IMR-90 (cell line): Measurements from ENCODE around the gene GPR160. TPM values are rescaled to one million over a fixed set of nuclear protein-coding genes. Genes with fewer than 3 reads are reported as not detected.

Source experiments
- ATAC-seq: fragments of 200-7000 bp; cut with Tn5 transposase; 2 replicates; pipeline ENCODE4 v1.9.1; 2020; ENCODE audit warnings: low read depth, mild to moderate bottlenecking, moderate library complexity
- BruUV-seq: library from RNA; stranded (reverse); fragments of 400-500 nt; replicated peaks from 2 replicates; lab custom pipeline; 2021; lab: Mats Ljungman, UMichigan
- CTCF ChIA-PET: fragments of 300-600 bp; formaldehyde crosslinking; extraction: SDS; loops from one replicate; lab custom pipeline; 2021; ENCODE audit warnings: antibody characterized with exemption; lab: Yijun Ruan, JAX
- POLR2A ChIA-PET: fragments of 300-600 bp; sonication (Branson Sonifier 250); formaldehyde crosslinking; loops from one replicate; lab custom pipeline; 2022; ENCODE audit warnings: antibody characterized with exemption; ENCODE audit not compliant: unreplicated experiment; lab: Charles Lee
- DNase-seq: peaks from one replicate; pipeline ENCODE4 v3.0.0; 2013
- H2AFZ ChIP-seq: replicated peaks from 2 replicates; pipeline ENCODE3; 2013; ENCODE audit warnings: low read length, mild to moderate bottlenecking; ENCODE audit not compliant: poor library complexity
- H2AK5ac ChIP-seq: 2 replicates; pipeline ENCODE4 v1.6.1; 2013; ENCODE audit warnings: low read depth, low read length, inconsistent platforms
- H2AK9ac ChIP-seq: replicated peaks from 2 replicates; pipeline ENCODE3; 2013; ENCODE audit warnings: mild to moderate bottlenecking, low read depth, low read length, moderate library complexity; ENCODE audit not compliant: poor library complexity
- H2BK120ac ChIP-seq: 2 replicates; pipeline ENCODE4 v1.6.1; 2013; ENCODE audit warnings: low read depth, low read length, inconsistent platforms
- H2BK15ac ChIP-seq: 3 replicates; pipeline ENCODE4 v1.6.1; 2013; ENCODE audit warnings: low read depth, low read length, inconsistent platforms
- H2BK20ac ChIP-seq: 2 replicates; pipeline ENCODE4 v1.6.1; 2013; ENCODE audit warnings: low read depth, mild to moderate bottlenecking, inconsistent platforms, low read length, moderate library complexity
- H2BK5ac ChIP-seq: 2 replicates; pipeline ENCODE4 v1.6.1; 2013; ENCODE audit warnings: mild to moderate bottlenecking, low read depth, low read length, inconsistent platforms; ENCODE audit not compliant: poor library complexity, severe bottlenecking
- H3K14ac ChIP-seq: replicated peaks from 2 replicates; pipeline ENCODE4 v1.6.1; 2013; ENCODE audit warnings: low read depth, low read length, inconsistent platforms
- H3K18ac ChIP-seq: 2 replicates; pipeline ENCODE4 v1.6.1; 2013; ENCODE audit warnings: low read depth, low read length, control low read depth
- H3K23ac ChIP-seq: 2 replicates; pipeline ENCODE4 v1.6.1; 2013; ENCODE audit warnings: low read depth, low read length, inconsistent platforms
- H3K27ac ChIP-seq: 2 replicates; pipeline ENCODE4 v1.5.1; 2013; ENCODE audit warnings: mild to moderate bottlenecking, control low read depth, low read length; ENCODE audit not compliant: insufficient read depth
- H3K27me3 ChIP-seq: 2 replicates; pipeline ENCODE4 v1.6.1; 2013; ENCODE audit warnings: low read length; ENCODE audit not compliant: control insufficient read depth, insufficient read depth
- H3K36me3 ChIP-seq: 2 replicates; pipeline ENCODE4 v1.6.1; 2013; ENCODE audit warnings: low read length, mixed read lengths; ENCODE audit not compliant: control insufficient read depth, insufficient read depth
- H3K4ac ChIP-seq: 2 replicates; pipeline ENCODE4 v1.6.1; 2013; ENCODE audit warnings: low read depth, low read length, inconsistent platforms
- H3K4me1 ChIP-seq: 2 replicates; pipeline ENCODE4 v1.6.1; 2013; ENCODE audit warnings: low read length, mixed read lengths; ENCODE audit not compliant: control insufficient read depth, insufficient read depth
- H3K4me2 ChIP-seq: 2 replicates; pipeline ENCODE4 v1.6.1; 2013; ENCODE audit warnings: low read depth, mild to moderate bottlenecking, control low read depth, low read length, moderate library complexity
- H3K4me3 ChIP-seq: 2 replicates; pipeline ENCODE4 v1.5.1; 2013; ENCODE audit warnings: low read depth, mild to moderate bottlenecking, control low read depth, low read length, moderate library complexity; ENCODE audit not compliant: insufficient read depth
- H3K56ac ChIP-seq: 2 replicates; pipeline ENCODE4 v1.6.1; 2013; ENCODE audit warnings: low read length, inconsistent platforms; ENCODE audit not compliant: insufficient read depth; ENCODE audit errors: extremely low read depth
- H3K79me1 ChIP-seq, 2 experiments: 2 replicates each; pipeline ENCODE4 v1.6.1; 2013; ENCODE audit warnings: low read length in 2 of 2, inconsistent platforms in 1 of 2, low read depth in 1 of 2
- H3K9ac ChIP-seq: 2 replicates; pipeline ENCODE4 v1.6.1; 2013; ENCODE audit warnings: low read depth, low read length, control low read depth
- H3K9me1 ChIP-seq: 2 replicates; pipeline ENCODE4 v1.6.1; 2013; ENCODE audit warnings: low read length, inconsistent platforms; ENCODE audit not compliant: insufficient read depth
- H3K9me3 ChIP-seq: 2 replicates; pipeline ENCODE4 v1.6.1; 2013; ENCODE audit warnings: low read length; ENCODE audit not compliant: control insufficient read depth, insufficient read depth
- H4K20me1 ChIP-seq: 2 replicates; pipeline ENCODE4 v1.6.1; 2013; ENCODE audit warnings: low read length, inconsistent platforms; ENCODE audit not compliant: insufficient read depth
- H4K5ac ChIP-seq: 2 replicates; pipeline ENCODE4 v1.6.1; 2013; ENCODE audit warnings: mild to moderate bottlenecking, low read depth, low read length, control low read depth
- H4K8ac ChIP-seq, 2 experiments: 2 replicates each; pipeline ENCODE4 v1.6.1; 2013; ENCODE audit warnings: low read depth in 2 of 2, low read length in 2 of 2, control low read depth in 1 of 2, inconsistent platforms in 1 of 2
- H4K91ac ChIP-seq: 2 replicates; pipeline ENCODE4 v1.6.1; 2013; ENCODE audit warnings: low read depth, low read length, inconsistent platforms; ENCODE audit not compliant: insufficient read depth
- CHD1 ChIP-seq: IDR thresholded peaks from 2 replicates; pipeline ENCODE4 v1.6.1; 2012; ENCODE audit warnings: low read depth, low read length, improper control_type of control experiment
- RAD21 ChIP-seq: IDR thresholded peaks from 2 replicates; pipeline ENCODE4 v1.6.1; 2012; ENCODE audit warnings: low read length, improper control_type of control experiment
- WGBS, 2 experiments: methylation state at CpG; one replicate each; pipeline versions ENCODE4 v1.1.5 to v1.1.7; 2013; ENCODE audit warnings: missing lambda C conversion rate in 2 of 2; ENCODE audit not compliant: insufficient read length in 1 of 2; ENCODE audit errors: extremely low coverage in 2 of 2; 5-methylcytosine and 5-hydroxymethylcytosine counted together
- dilution Hi-C: fragments of 300-500 bp; cut with HindIII; formaldehyde crosslinking; loops from one replicate; pipeline ENCODE4 v1.14.3; 2018; ENCODE audit warnings: low sequenced_read_pairs; ENCODE audit not compliant: unreplicated experiment
- in situ Hi-C: fragments of 300-500 bp; cut with MboI; formaldehyde crosslinking; loops from 3 replicates; pipeline ENCODE4 v1.14.3; 2019; ENCODE audit warnings: low sequenced_read_pairs, inconsistent platforms, mixed read lengths
- intact Hi-C: fragments of 100-400 bp; cut with micrococcal nuclease; formaldehyde crosslinking; loops from 2 replicates; pipeline ENCODE4 v1.10.0; 2022
- polyA plus RNA-seq, 3 experiments: library from polyadenylated mRNA; depleted of rRNA; stranded (reverse); fragments of >200 nt; gene quantifications; 2 replicates each; pipeline ENCODE4 v1.2.3, GENCODE V29; 2012; ENCODE audit warnings: low replicate concordance in 1 of 3
- total RNA-seq: library from RNA; depleted of rRNA; stranded (reverse); fragments of >200 nt; gene quantifications from 2 replicates; pipeline ENCODE4 v1.2.3, GENCODE V29; 2012
- TF ChIP-seq, protein P1 (sequence below): fragments of 150-350 bp; IDR thresholded peaks from 2 replicates; pipeline ENCODE4 v1.6.1; 2016; ENCODE audit warnings: low read depth, mild to moderate bottlenecking, low read length, moderate library complexity, borderline replicate concordance

GPR160 gene
- total and polyA plus RNA-seq, 2 of the 4 experiments (the other 2 are of a cell fraction) = 0.09 to 0.18 TPM

DNA sequence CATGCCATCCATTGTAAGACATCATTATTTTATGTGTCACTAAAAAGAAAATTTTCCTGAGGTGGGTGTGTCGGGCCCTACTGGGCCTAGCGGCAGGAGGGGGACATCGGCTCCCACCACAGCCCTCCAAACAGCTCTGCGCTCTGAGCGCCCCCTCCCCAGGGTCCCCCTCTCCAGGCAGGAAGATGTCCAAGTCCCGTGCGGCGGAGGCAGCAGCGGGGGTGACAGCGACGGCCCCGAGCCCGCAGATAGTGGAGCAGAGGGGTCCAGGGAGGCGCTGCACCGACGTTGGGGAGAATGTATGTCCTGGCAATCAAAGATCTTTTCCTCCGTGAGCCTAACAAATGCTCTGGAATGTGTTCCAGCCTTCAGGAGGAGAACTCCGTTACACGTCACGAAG lies 24.3 kb downstream of the GPR160 start:
- no peak overlapping the region for H4K5ac ChIP-seq
- no peak overlapping the region for H4K8ac ChIP-seq
- no peaks in the 10 kb centered on the region for H3K4me1 ChIP-seq
- H2BK5ac ChIP-seq = no peak overlapping the region
- no peak overlapping the region for H2AK5ac ChIP-seq
- no peak overlapping the region for H3K4ac ChIP-seq
- intact Hi-C loops = no loop called here
- H3K27me3 ChIP-seq = no peaks in the 10 kb centered on the region
- no peak overlapping the region for H3K4me2 ChIP-seq
- no peak overlapping the region for H3K23ac ChIP-seq
- H3K36me3 ChIP-seq = no peaks in the 10 kb centered on the region
- H3K14ac ChIP-seq = no peak overlapping the region
- no peak overlapping the region for H4K91ac ChIP-seq
- POLR2A ChIA-PET = interaction anchor here (0.5 kb wide), 1 partner anchor 310 kb away, joined by 3 read pairs; no protein-coding TSS in a partner anchor
- H2AK9ac ChIP-seq = no peak overlapping the region
- DNase-seq (no peak), ATAC-seq (no peak)
- H3K18ac ChIP-seq = no peak overlapping the region
- H3K9me1 ChIP-seq = no peaks in the 10 kb centered on the region
- no peak overlapping the region for H3K27ac ChIP-seq
- H2BK120ac ChIP-seq = no peak overlapping the region
- WGBS, 2 experiments = 92% methylated on average over 14 of the region's 20 CpGs; no CpG with 5 or more reads in 1 of the 2 experiments
- no peak overlapping the region for H3K4me3 ChIP-seq
- no peak overlapping the region for H2BK20ac ChIP-seq
- no peaks in the 10 kb centered on the region for H4K20me1 ChIP-seq
- no peak overlapping the region for H2AFZ ChIP-seq
- in situ Hi-C loops = no loop called here
- no peak overlapping the region for H2BK15ac ChIP-seq
- H3K79me1 ChIP-seq = no peaks in the 10 kb centered on the region
- CTCF ChIA-PET = no interaction called here
- BruUV-seq = no TSS peak
- no peaks in the 10 kb centered on the region for H3K9me3 ChIP-seq
- dilution Hi-C loops = no loop called here
- H3K9ac ChIP-seq = no peak overlapping the region
- H3K56ac ChIP-seq = no peak overlapping the region
- TF ChIP-seq RAD21 = no peak
- no peak for TF ChIP-seq CHD1
- TF ChIP-seq, protein P1, sequence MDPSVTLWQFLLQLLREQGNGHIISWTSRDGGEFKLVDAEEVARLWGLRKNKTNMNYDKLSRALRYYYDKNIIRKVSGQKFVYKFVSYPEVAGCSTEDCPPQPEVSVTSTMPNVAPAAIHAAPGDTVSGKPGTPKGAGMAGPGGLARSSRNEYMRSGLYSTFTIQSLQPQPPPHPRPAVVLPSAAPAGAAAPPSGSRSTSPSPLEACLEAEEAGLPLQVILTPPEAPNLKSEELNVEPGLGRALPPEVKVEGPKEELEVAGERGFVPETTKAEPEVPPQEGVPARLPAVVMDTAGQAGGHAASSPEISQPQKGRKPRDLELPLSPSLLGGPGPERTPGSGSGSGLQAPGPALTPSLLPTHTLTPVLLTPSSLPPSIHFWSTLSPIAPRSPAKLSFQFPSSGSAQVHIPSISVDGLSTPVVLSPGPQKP = no peak
